HepG2 (cell line): Measurements from ENCODE around the gene ZCRB1. TPM values are rescaled to one million over a fixed set of nuclear protein-coding genes. Genes with fewer than 3 reads are reported as not detected.

Source experiments
- ATAC-seq: fragments of 200-7000 bp; cut with Tn5 transposase; 3 replicates; pipeline ENCODE4 v1.9.1; 2020; ENCODE audit warnings: mild to moderate bottlenecking, moderate library complexity
- BruUV-seq: library from RNA; stranded (reverse); fragments of 400-500 nt; replicated peaks from 2 replicates; lab custom pipeline; 2021; lab: Mats Ljungman, UMichigan
- CTCF ChIA-PET: fragments of 300-600 bp; formaldehyde crosslinking; extraction: SDS; loops from one replicate; lab custom pipeline; 2021; ENCODE audit warnings: low total read pairs, inconsistent platforms, low intra/inter-chr PET ratio; lab: Yijun Ruan, JAX
- POLR2A ChIA-PET: fragments of 350-600 bp; sonication (Branson Sonifier 250); formaldehyde crosslinking; loops from one replicate; lab custom pipeline; 2020; ENCODE audit warnings: antibody characterized with exemption, inconsistent platforms; lab: Yijun Ruan, JAX
- DNase-seq: peaks from one replicate; pipeline ENCODE4 v3.0.0-alpha.2; 2015; ENCODE audit warnings: low spot score
- FAIRE-seq: peaks from 3 replicates; lab custom pipeline; 2011; peaks lifted over from hg19 to GRCh38; lab: Jason Lieb, UNC
- H2AFZ ChIP-seq: one replicate; pipeline ENCODE4 v1.6.1; 2011; ENCODE audit warnings: low read length, inconsistent platforms
- H3K27ac ChIP-seq: fragments of 300-600 bp; 3 replicates; pipeline ENCODE4 v1.8.0; 2011; ENCODE audit warnings: mixed run types, mild to moderate bottlenecking, mixed read lengths, low read length, inconsistent platforms; ENCODE audit not compliant: insufficient read depth; ENCODE audit errors: extremely low read length
- H3K27me3 ChIP-seq, 2 experiments: fragments of 200-600 bp in 1 of 2; 2 replicates in 1 of 2; 3 replicates in 1 of 2; pipeline versions ENCODE4 v1.6.0 to v1.8.0; 2011; ENCODE audit warnings: low read length in 2 of 2, mild to moderate bottlenecking in 2 of 2, moderate library complexity in 2 of 2, inconsistent platforms in 1 of 2; ENCODE audit not compliant: insufficient read depth in 2 of 2, control insufficient read depth in 1 of 2
- H3K36me3 ChIP-seq, 2 experiments: fragments of 200-600 bp in 1 of 2; replicated peaks in 1 of 2; 2 replicates in 1 of 2; 3 replicates in 1 of 2; pipeline versions ENCODE4 v1.5.1 to v1.8.0; 2011; ENCODE audit warnings: low read length in 2 of 2, inconsistent platforms in 1 of 2; ENCODE audit not compliant: insufficient read depth in 2 of 2, control insufficient read depth in 1 of 2
- H3K4me1 ChIP-seq: 2 replicates; pipeline ENCODE4 v1.5.1; 2012; ENCODE audit warnings: low read length, inconsistent platforms; ENCODE audit not compliant: insufficient read depth
- H3K4me2 ChIP-seq: 2 replicates; pipeline ENCODE4 v1.6.0; 2011; ENCODE audit warnings: low read depth, low read length, inconsistent platforms
- H3K4me3 ChIP-seq, 3 experiments: fragments of 200-600 bp in 1 of 3; sonication (generic), shearing (Covaris generic) in 1 of 3; replicated peaks in 1 of 3; 2 replicates each; pipeline ENCODE4 v1.5.1; 2011 to 2016; ENCODE audit warnings: low read length in 3 of 3, inconsistent platforms in 2 of 3, low read depth in 2 of 3, mild to moderate bottlenecking in 2 of 3, control low read depth in 1 of 3, mixed read lengths in 1 of 3; ENCODE audit not compliant: insufficient read depth in 1 of 3
- H3K79me2 ChIP-seq: one replicate; pipeline ENCODE4 v1.6.1; 2011; ENCODE audit warnings: low read length, inconsistent platforms; ENCODE audit not compliant: insufficient read depth
- H3K9ac ChIP-seq: 2 replicates; pipeline ENCODE4 v1.6.0; 2011; ENCODE audit warnings: mild to moderate bottlenecking, low read depth, low read length, inconsistent platforms; ENCODE audit not compliant: insufficient read depth
- H3K9me3 ChIP-seq: 2 replicates; pipeline ENCODE4 v1.5.1; 2012; ENCODE audit warnings: mild to moderate bottlenecking, low read length
- H4K20me1 ChIP-seq: 2 replicates; pipeline ENCODE4 v1.6.0; 2011; ENCODE audit warnings: inconsistent platforms, mild to moderate bottlenecking, low read length, moderate library complexity; ENCODE audit not compliant: insufficient read depth
- ZBTB25 ChIP-seq: IDR thresholded peaks from 2 replicates; pipeline ENCODE4 v1.6.1; 2018; ENCODE audit warnings: missing genetic modification reagents
- ZNF841 ChIP-seq: sonication (generic); formaldehyde crosslinking; IDR thresholded peaks from 2 replicates; pipeline ENCODE4 v1.8.1; 2023; ENCODE audit warnings: missing genetic modification reagents, borderline replicate concordance
- WGBS: methylation state at CpG from one replicate; pipeline ENCODE4 v1.1.6; 2017; ENCODE audit warnings: low lambda C conversion rate; 5-methylcytosine and 5-hydroxymethylcytosine counted together
- in situ Hi-C: cut with HindIII; loops from 2 replicates; pipeline ENCODE4 v1.10.0; 2017; ENCODE audit warnings: low pct_unique_long_range_greater_than_20kb; ENCODE audit not compliant: extremely low pct_ligation_motif_present
- intact Hi-C: fragments of 100-400 bp; cut with micrococcal nuclease; formaldehyde crosslinking; loops from one replicate; pipeline ENCODE4 v1.10.0; 2022; ENCODE audit not compliant: unreplicated experiment
- polyA plus RNA-seq, 8 experiments: library from polyadenylated mRNA; depleted of rRNA in 3 of 8; stranded (reverse) in 7 of 8; unstranded in 1 of 8; fragments of >200 nt; fragmentation: Illumina TruSeq in 4 of 8; extraction: Trizol in 4 of 8; gene quantifications; 2 replicates each; pipeline versions ENCODE4 v1.2.1 to v1.2.3, GENCODE V29; 2011 to 2016; ENCODE audit warnings: low read depth in 4 of 8, missing spikeins in 1 of 8, mixed read lengths in 1 of 8; ENCODE audit not compliant: insufficient read depth in 1 of 8
- total RNA-seq, 5 experiments: library from RNA; depleted of rRNA; stranded (reverse); fragments of >200 nt; fragmentation: Illumina TruSeq; extraction: Trizol; gene quantifications; 2 replicates each; pipeline ENCODE4 v1.2.3, GENCODE V29; 2016; ENCODE audit warnings: low read depth in 1 of 5
- TF ChIP-seq, protein P1 (sequence below): sonication (generic); formaldehyde crosslinking; conservative IDR thresholded peaks from 2 replicates; pipeline ENCODE4 v1.4.0; 2020; ENCODE audit warnings: missing genetic modification reagents

Gene ZCRB1
- total and polyA plus RNA-seq, 2 of the 13 experiments (the other 11 are each of a cell fraction or from before 2014, with no cell fraction given): 43.5 to 49.8 TPM

- no peak for TF ChIP-seq ZBTB25 (CRISPR knock-in tag)
These were observed 46.4 kb upstream of the ZCRB1 start (continued) for GRCh38 chr12:42372154-42372791.

- TF ChIP-seq ZNF841 (CRISPR knock-in tag): no peak
- TF ChIP-seq, protein P1, sequence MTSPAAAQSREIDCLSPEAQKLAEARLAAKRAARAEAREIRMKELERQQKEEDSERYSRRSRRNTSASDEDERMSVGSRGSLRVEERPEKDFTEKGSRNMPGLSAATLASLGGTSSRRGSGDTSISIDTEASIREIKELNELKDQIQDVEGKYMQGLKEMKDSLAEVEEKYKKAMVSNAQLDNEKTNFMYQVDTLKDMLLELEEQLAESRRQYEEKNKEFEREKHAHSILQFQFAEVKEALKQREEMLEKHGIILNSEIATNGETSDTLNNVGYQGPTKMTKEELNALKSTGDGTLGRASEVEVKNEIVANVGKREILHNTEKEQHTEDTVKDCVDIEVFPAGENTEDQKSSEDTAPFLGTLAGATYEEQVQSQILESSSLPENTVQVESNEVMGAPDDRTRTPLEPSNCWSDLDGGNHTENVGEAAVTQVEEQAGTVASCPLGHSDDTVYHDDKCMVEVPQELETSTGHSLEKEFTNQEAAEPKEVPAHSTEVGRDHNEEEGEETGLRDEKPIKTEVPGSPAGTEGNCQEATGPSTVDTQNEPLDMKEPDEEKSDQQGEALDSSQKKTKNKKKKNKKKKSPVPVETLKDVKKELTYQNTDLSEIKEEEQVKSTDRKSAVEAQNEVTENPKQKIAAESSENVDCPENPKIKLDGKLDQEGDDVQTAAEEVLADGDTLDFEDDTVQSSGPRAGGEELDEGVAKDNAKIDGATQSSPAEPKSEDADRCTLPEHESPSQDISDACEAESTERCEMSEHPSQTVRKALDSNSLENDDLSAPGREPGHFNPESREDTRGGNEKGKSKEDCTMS (CRISPR knock-in tag): no peak
- H3K27me3 ChIP-seq: no peaks in the 10 kb centered on the region
- no peak overlapping the region for H3K4me2 ChIP-seq
- WGBS: 89% methylated on average over 4 of the region's 4 CpGs
- H3K9ac ChIP-seq: no peak overlapping the region
- no peaks in the 10 kb centered on the region for H3K9me3 ChIP-seq
- no TSS peak for BruUV-seq
- ChIA-PET CTCF (no interaction called here), POLR2A (no interaction called here)
- in situ Hi-C loops: no loop called here
- H3K4me3 ChIP-seq: no peak overlapping the region
- no peak for ATAC-seq
- no peak for DNase-seq
- H3K27ac ChIP-seq: no peak overlapping the region
- H3K36me3 ChIP-seq: no peaks in the 10 kb centered on the region; a peak in 1 of 5 replicates
- H3K4me1 ChIP-seq: no peaks in the 10 kb centered on the region
- H2AFZ ChIP-seq: no peak overlapping the region
- FAIRE-seq: no peak
- intact Hi-C loops: loop anchor here (5.0 kb wide), 2 partner anchors 1093 to 1108 kb away; no protein-coding TSS in a partner anchor
- H4K20me1 ChIP-seq: peaks cover 12% of the 10 kb centered on the region
- H3K79me2 ChIP-seq: peaks cover 6% of the 10 kb centered on the region
These were observed 44.1 kb upstream of the ZCRB1 start for GRCh38 chr12:42370013-42370412.
